ENCODE results near the gene PHACTR3. TPM values are rescaled to one million over a fixed set of nuclear protein-coding genes. Genes with fewer than 3 reads are reported as not detected.

The PHACTR3 gene
- total RNA-seq, 1 experiment from 2014 or later = not detected

DNA sequence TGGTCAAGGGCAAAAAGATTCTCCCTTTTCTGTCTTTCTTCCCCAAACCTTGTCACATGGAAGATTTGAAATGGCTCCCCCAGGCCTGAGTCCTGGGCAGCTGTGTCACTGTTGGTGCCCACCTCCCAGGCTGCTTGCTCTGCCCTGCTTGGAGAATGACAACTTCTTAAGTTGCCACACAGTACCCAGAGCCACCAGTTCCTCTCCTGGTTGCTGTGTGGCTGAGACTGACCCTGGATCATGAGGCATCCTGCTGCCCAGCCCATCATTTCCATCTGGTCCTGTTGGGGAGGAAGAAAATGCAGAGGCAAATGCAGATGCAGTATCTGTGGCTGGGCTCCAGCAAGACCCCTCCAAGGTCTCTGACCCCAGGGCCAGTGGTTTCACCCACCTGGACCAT, 113.7 kb downstream of the PHACTR3 start:
- TF ChIP-seq CTCF (conservative IDR thresholded peaks at IDR 0.05) = no peak
- no peak overlapping the region for H3K27ac Mint-ChIP-seq
- H3K4me1 ChIP-seq (ENCODE audit: insufficient read depth, low read length) = no peaks in the 10 kb centered on the region
- H3K9ac ChIP-seq (ENCODE audit: extremely low read depth, insufficient read length, low read length) = no peak overlapping the region
- H3K23me2 ChIP-seq (ENCODE audit: insufficient read length, low read depth, low read length, poor library complexity, severe bottlenecking) = no peaks in the 10 kb centered on the region
- H2AFZ ChIP-seq (ENCODE audit: low read length) = no peak overlapping the region
- H3T11ph ChIP-seq (ENCODE audit: low read length) = no peak overlapping the region
- no peak overlapping the region for H3K4me3 Mint-ChIP-seq
- no peaks in the 10 kb centered on the region for H3K79me2 ChIP-seq (ENCODE audit: insufficient read depth, low read length)
- no peak overlapping the region for H2BK5ac ChIP-seq (ENCODE audit: insufficient read length, low read length)
- H4K5ac ChIP-seq (ENCODE audit: insufficient read length, low read depth, low read length) = no peak overlapping the region
- H3K56ac ChIP-seq (ENCODE audit: insufficient read length, low read depth, low read length) = no peak overlapping the region
- no peak overlapping the region for H2BK20ac ChIP-seq (ENCODE audit: low read depth, low read length, poor library complexity, severe bottlenecking)
- H3K27me3 Mint-ChIP-seq (ENCODE audit: low read depth) = peaks cover 23% of the 10 kb centered on the region
- H4K91ac ChIP-seq (ENCODE audit: insufficient read length, low read depth, low read length) = no peak overlapping the region
- no peak overlapping the region for H3K4ac ChIP-seq (ENCODE audit: low read depth, low read length)
- H3K9me3 Mint-ChIP-seq = peaks cover 8 to 98% of the 10 kb centered on the region in 2 experiments
- H2BK12ac ChIP-seq (ENCODE audit: insufficient read length, low read depth, low read length) = no peak overlapping the region
- peaks cover 5% of the 10 kb centered on the region for H3K9me3 ChIP-seq (ENCODE audit: control insufficient read depth, low read depth, low read length)
- no peak overlapping the region for H4K8ac ChIP-seq (replicated peaks; ENCODE audit: insufficient read length, low read depth, low read length)
- no peak overlapping the region for H2BK15ac ChIP-seq (ENCODE audit: low read depth, low read length)
- no peaks in the 10 kb centered on the region for H4K20me1 ChIP-seq (ENCODE audit: control insufficient read depth, insufficient read depth, insufficient read length)
- H3K27me3 ChIP-seq (ENCODE audit: insufficient read depth, low read length) = no peaks in the 10 kb centered on the region
- H3K14ac ChIP-seq (ENCODE audit: insufficient read depth, low read length) = no peak overlapping the region
- no peaks in the 10 kb centered on the region for H3K79me1 ChIP-seq (ENCODE audit: insufficient read depth, low read depth, low read length, poor library complexity, severe bottlenecking)
- H3K4me2 ChIP-seq (ENCODE audit: insufficient read depth, insufficient read length, low read length) = no peak overlapping the region
- no peak overlapping the region for H3K27ac ChIP-seq (ENCODE audit: insufficient read length, low read depth, low read length)
- H3K36me3 Mint-ChIP-seq (ENCODE audit: insufficient read depth in 1 of 3, low read depth in 3 of 3) = peaks cover 0 to 21% (median 11%) of the 10 kb centered on the region in 3 experiments; a peak in 5 of 7 replicates
- DNase-seq = no peak
- H2BK120ac ChIP-seq (ENCODE audit: low read depth, low read length, poor library complexity, severe bottlenecking) = no peak overlapping the region
- no peaks in the 10 kb centered on the region for H3K4me1 Mint-ChIP-seq
- no peak overlapping the region for H3K18ac ChIP-seq (ENCODE audit: insufficient read length, low read depth, low read length)
- no peak overlapping the region for H3K23ac ChIP-seq (ENCODE audit: insufficient read length, low read depth, low read length)
- no peak overlapping the region for H2AK5ac ChIP-seq (ENCODE audit: insufficient read length, low read length)

Data from H9 (cell line).